HepG2 (cell line): ENCODE measurements around the gene POU5F1. TPM values are rescaled to one million over a fixed set of nuclear protein-coding genes. Genes with fewer than 3 reads are reported as not detected.

Experiments
- BCL6 ChIP-seq: IDR thresholded peaks from 2 replicates; pipeline ENCODE4 v1.6.1; 2016; ENCODE audit warnings: missing genetic modification reagents, missing compliant biosample characterization
- CSRNP1 ChIP-seq: sonication (generic); formaldehyde crosslinking; IDR thresholded peaks from 2 replicates; pipeline ENCODE4 v1.8.1; 2023; ENCODE audit warnings: mild to moderate bottlenecking, missing genetic modification reagents
- DR1 ChIP-seq: sonication (generic); formaldehyde crosslinking; IDR thresholded peaks from 2 replicates; pipeline ENCODE4 v1.8.0; 2021; ENCODE audit warnings: mild to moderate bottlenecking, missing genetic modification reagents, inconsistent platforms
- E2F5 ChIP-seq: sonication (generic); formaldehyde crosslinking; conservative IDR thresholded peaks from 2 replicates; pipeline ENCODE4 v1.4.0; 2020; ENCODE audit warnings: missing genetic modification reagents
- GATAD2A ChIP-seq: IDR thresholded peaks from 2 replicates; pipeline ENCODE4 v1.6.1; 2016
- GZF1 ChIP-seq: sonication (generic); formaldehyde crosslinking; IDR thresholded peaks from 2 replicates; pipeline ENCODE4 v1.5.1; 2020; ENCODE audit warnings: mild to moderate bottlenecking, missing genetic modification reagents
- HDAC2 ChIP-seq: sonication (generic); formaldehyde crosslinking; IDR thresholded peaks from 2 replicates; pipeline ENCODE4 v1.4.0; 2020; ENCODE audit warnings: missing genetic modification reagents
- JUN ChIP-seq: sonication (generic); formaldehyde crosslinking; IDR thresholded peaks from 2 replicates; pipeline ENCODE4 v1.4.0; 2020; ENCODE audit warnings: mild to moderate bottlenecking, missing genetic modification reagents
- KDM5A ChIP-seq: fragments of 200-600 bp; sonication (generic); IDR thresholded peaks from 2 replicates; pipeline ENCODE4 v1.7.0; 2018; ENCODE audit warnings: antibody characterized with exemption, mild to moderate bottlenecking, low read length, borderline replicate concordance
- MAFF ChIP-seq: IDR thresholded peaks from 2 replicates; pipeline ENCODE4 v1.6.1; 2011; ENCODE audit warnings: low read depth, low read length, improper control_type of control experiment
- MXD3 ChIP-seq: IDR thresholded peaks from 2 replicates; pipeline ENCODE4 v1.6.1; 2016; ENCODE audit warnings: mild to moderate bottlenecking, missing biosample characterization, missing genetic modification reagents
- NAIF1 ChIP-seq: sonication (generic); formaldehyde crosslinking; IDR thresholded peaks from 2 replicates; pipeline ENCODE4 v1.5.0; 2020; ENCODE audit warnings: mild to moderate bottlenecking, missing genetic modification reagents, borderline replicate concordance
- NFKB2 ChIP-seq: sonication (generic); formaldehyde crosslinking; IDR thresholded peaks from 2 replicates; pipeline ENCODE4 v1.4.0; 2020; ENCODE audit warnings: missing genetic modification reagents, borderline replicate concordance
- PATZ1 ChIP-seq: sonication (generic); formaldehyde crosslinking; IDR thresholded peaks from 2 replicates; pipeline ENCODE4 v1.4.0; 2020; ENCODE audit warnings: missing genetic modification reagents
- PHF8 ChIP-seq: sonication (generic); formaldehyde crosslinking; IDR thresholded peaks from 2 replicates; pipeline ENCODE4 v1.5.0; 2020; ENCODE audit warnings: missing genetic modification reagents
- REL ChIP-seq: sonication (generic); formaldehyde crosslinking; conservative IDR thresholded peaks from 2 replicates; pipeline ENCODE4 v1.8.0; 2022; ENCODE audit warnings: mild to moderate bottlenecking, missing genetic modification reagents, moderate library complexity
- SALL1 ChIP-seq: sonication (generic); formaldehyde crosslinking; IDR thresholded peaks from 2 replicates; pipeline ENCODE4 v1.8.0; 2022; ENCODE audit warnings: mild to moderate bottlenecking, missing genetic modification reagents
- ZNF605 ChIP-seq: sonication (generic); formaldehyde crosslinking; IDR thresholded peaks from 2 replicates; pipeline ENCODE4 v1.8.0; 2022; ENCODE audit warnings: mild to moderate bottlenecking, missing genetic modification reagents
- ZNF878 ChIP-seq: sonication (generic); formaldehyde crosslinking; IDR thresholded peaks from 2 replicates; pipeline ENCODE4 v1.8.1; 2023; ENCODE audit warnings: mild to moderate bottlenecking, missing genetic modification reagents, moderate library complexity
- polyA plus RNA-seq, 8 experiments: library from polyadenylated mRNA; depleted of rRNA in 3 of 8; stranded (reverse) in 7 of 8; unstranded in 1 of 8; fragments of >200 nt; fragmentation: Illumina TruSeq in 4 of 8; extraction: Trizol in 4 of 8; gene quantifications; 2 replicates each; pipeline versions ENCODE4 v1.2.1 to v1.2.3, GENCODE V29; 2011 to 2016; ENCODE audit warnings: low read depth in 4 of 8, missing spikeins in 1 of 8, mixed read lengths in 1 of 8; ENCODE audit not compliant: insufficient read depth in 1 of 8
- total RNA-seq, 5 experiments: library from RNA; depleted of rRNA; stranded (reverse); fragments of >200 nt; fragmentation: Illumina TruSeq; extraction: Trizol; gene quantifications; 2 replicates each; pipeline ENCODE4 v1.2.3, GENCODE V29; 2016; ENCODE audit warnings: low read depth in 1 of 5
- TF ChIP-seq, protein P1 (sequence below), 2 experiments: sonication (generic) in 1 of 2; formaldehyde crosslinking in 1 of 2; IDR thresholded peaks; 2 replicates each; pipeline versions ENCODE4 v1.4.0 to v1.6.1; 2016 to 2020; ENCODE audit warnings: borderline replicate concordance in 1 of 2, low read depth in 1 of 2, mild to moderate bottlenecking in 1 of 2, missing genetic modification reagents in 1 of 2

POU5F1 gene
- total and polyA plus RNA-seq, 2 of the 13 experiments (the other 11 are each of a cell fraction or from before 2014, with no cell fraction given) = 2.5 to 7.2 TPM

DNA sequence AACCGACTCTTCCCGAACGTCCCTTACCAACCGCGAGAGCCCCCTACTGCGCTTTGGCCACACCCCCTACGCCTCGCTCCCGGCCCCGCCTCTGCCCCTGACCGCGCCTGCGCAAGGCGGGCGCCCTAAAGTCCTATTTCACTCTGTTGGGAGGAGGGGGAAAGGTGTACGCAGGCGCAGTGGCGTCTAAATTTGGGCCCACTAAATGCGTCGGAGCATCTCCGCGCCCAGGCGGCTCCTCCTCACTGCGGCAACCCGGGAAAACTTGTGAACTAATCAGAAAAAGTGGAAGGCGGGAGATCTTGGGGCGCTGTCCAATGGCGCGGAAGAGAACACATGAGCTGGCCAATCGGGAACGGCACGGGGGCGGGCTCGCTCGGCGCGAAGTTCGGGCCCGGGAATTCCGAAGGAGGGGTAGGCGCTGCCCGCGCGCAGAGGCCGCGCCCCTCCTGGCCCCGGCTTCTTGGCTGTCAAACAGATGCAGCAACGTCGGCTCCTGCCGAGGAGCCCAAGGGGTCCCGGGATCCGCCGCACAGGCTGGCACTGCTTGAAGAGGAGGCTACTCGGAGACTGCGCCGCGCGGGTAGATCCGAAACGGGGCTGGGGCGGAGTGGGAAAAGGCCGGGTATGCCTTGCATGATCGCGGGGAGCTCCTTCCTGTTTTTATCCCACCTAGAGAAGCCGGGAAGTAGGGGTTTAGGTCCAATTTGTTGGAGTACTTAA, 12.2 kb downstream of the POU5F1 start, which contains the start of gene TCF19 (continued):
- TF ChIP-seq PHF8 (peak; percentile 57), JUN (CRISPR knock-in tag) (no peak), ZNF878 (peak; percentile 99), DR1 (CRISPR knock-in tag) (peak; percentile 80), GZF1 (CRISPR knock-in tag) (no peak), NAIF1 (CRISPR knock-in tag) (peak; percentile 56; the same call in 1 of the 2 replicates), MAFF (peak; percentile 21; the same call in 1 of the 2 replicates), ZNF605 (peak; percentile 46; the same call in 1 of the 2 replicates), GATAD2A (CRISPR knock-in tag) (no peak), KDM5A (peak; percentile 72; the same call in 1 of the 2 replicates), CSRNP1 (CRISPR knock-in tag) (peak; percentile 88), PATZ1 (CRISPR knock-in tag) (0 out of 2 replicates have a peak, but pooled peaks have one; percentile 17), REL (CRISPR knock-in tag) (peak; percentile 98), BCL6 (CRISPR knock-in tag) (no peak), E2F5 (CRISPR knock-in tag) (peak; percentile 99), HDAC2 (CRISPR knock-in tag) (peak; percentile 43; the same call in 1 of the 2 replicates), SALL1 (CRISPR knock-in tag) (peak; percentile 46; the same call in 1 of the 2 replicates), MXD3 (CRISPR knock-in tag) (peak; percentile 24; the same call in 1 of the 2 replicates), NFKB2 (CRISPR knock-in tag) (peak; percentile 51; the same call in 1 of the 2 replicates)
- TF ChIP-seq, protein P1, sequence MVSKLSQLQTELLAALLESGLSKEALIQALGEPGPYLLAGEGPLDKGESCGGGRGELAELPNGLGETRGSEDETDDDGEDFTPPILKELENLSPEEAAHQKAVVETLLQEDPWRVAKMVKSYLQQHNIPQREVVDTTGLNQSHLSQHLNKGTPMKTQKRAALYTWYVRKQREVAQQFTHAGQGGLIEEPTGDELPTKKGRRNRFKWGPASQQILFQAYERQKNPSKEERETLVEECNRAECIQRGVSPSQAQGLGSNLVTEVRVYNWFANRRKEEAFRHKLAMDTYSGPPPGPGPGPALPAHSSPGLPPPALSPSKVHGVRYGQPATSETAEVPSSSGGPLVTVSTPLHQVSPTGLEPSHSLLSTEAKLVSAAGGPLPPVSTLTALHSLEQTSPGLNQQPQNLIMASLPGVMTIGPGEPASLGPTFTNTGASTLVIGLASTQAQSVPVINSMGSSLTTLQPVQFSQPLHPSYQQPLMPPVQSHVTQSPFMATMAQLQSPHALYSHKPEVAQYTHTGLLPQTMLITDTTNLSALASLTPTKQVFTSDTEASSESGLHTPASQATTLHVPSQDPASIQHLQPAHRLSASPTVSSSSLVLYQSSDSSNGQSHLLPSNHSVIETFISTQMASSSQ (IDR thresholded peaks at IDR 0.05; ENCODE audit: low read depth) = no peak
- TF ChIP-seq, protein P1 (CRISPR knock-in tag; IDR thresholded peaks at IDR 0.05; ENCODE audit: borderline replicate concordance) = peak; percentile 62; the same call in 1 of the 2 replicates
